ENCODE data around the gene SSH2.
"Not testable (repeated sequence)": the region's sequence is repeated elsewhere in the genome, so short reads cannot be mapped to it uniquely, and the experiment has no call there.

Gene SSH2

GRCh38 chr17:29740017-29740416, 190.0 kb downstream of the SSH2 start:
- DNase-seq (ENCODE audit: low read depth in 2 of 2), result no peak

- DNase-seq (ENCODE audit: low read depth in 2 of 2), result no peak
These were observed 195.4 kb downstream of the SSH2 start for GRCh38 chr17:29734640-29735039.

- DNase-seq (ENCODE audit: low read depth in 2 of 2), result no peak
These were observed 196.9 kb downstream of the SSH2 start for GRCh38 chr17:29733166-29733565.

- DNase-seq (ENCODE audit: low read depth in 2 of 2), result no peak
These were observed 197.4 kb downstream of the SSH2 start for GRCh38 chr17:29732613-29733012.

GRCh38 chr17:29732209-29732608, 197.8 kb downstream of the SSH2 start:
- DNase-seq (ENCODE audit: low read depth in 2 of 2), result no peak

- no peak for DNase-seq (ENCODE audit: low read depth in 2 of 2)
These were observed 198.5 kb downstream of the SSH2 start for GRCh38 chr17:29731589-29731929.

- DNase-seq (ENCODE audit: low read depth in 2 of 2), result no peak
These were observed 201.5 kb downstream of the SSH2 start for GRCh38 chr17:29728490-29728889.

GRCh38 chr17:29726715-29727252, 203.2 kb downstream of the SSH2 start:
- DNase-seq (ENCODE audit: low read depth in 2 of 2), result no peak

GRCh38 chr17:29725408-29725807, 204.6 kb downstream of the SSH2 start:
- not testable (repeated sequence) for DNase-seq (ENCODE audit: low read depth in 2 of 2)

GRCh38 chr17:29723278-29724047, 206.6 kb downstream of the SSH2 start:
- no peak for DNase-seq (ENCODE audit: low read depth in 2 of 2)

GRCh38 chr17:29722411-29723198, 207.4 kb downstream of the SSH2 start:
- no peak for DNase-seq (ENCODE audit: low read depth in 2 of 2)

GRCh38 chr17:29720551-29720950, 209.5 kb downstream of the SSH2 start:
- DNase-seq (ENCODE audit: low read depth in 2 of 2), result no peak

GRCh38 chr17:29719469-29719868, 210.6 kb downstream of the SSH2 start:
- DNase-seq (ENCODE audit: low read depth in 2 of 2), result no peak

GRCh38 chr17:29718446-29719039, 211.5 kb downstream of the SSH2 start:
- no peak for DNase-seq (ENCODE audit: low read depth in 2 of 2)

GRCh38 chr17:29717817-29718216, 212.2 kb downstream of the SSH2 start:
- no peak for DNase-seq (ENCODE audit: low read depth in 2 of 2)

GRCh38 chr17:29716566-29716965, 213.5 kb downstream of the SSH2 start:
- no peak for DNase-seq (ENCODE audit: low read depth in 2 of 2)

- DNase-seq (ENCODE audit: low read depth in 2 of 2), result no peak
These were observed 214.3 kb downstream of the SSH2 start for GRCh38 chr17:29715680-29716079.

GRCh38 chr17:29714146-29714545, 215.9 kb downstream of the SSH2 start:
- DNase-seq (ENCODE audit: low read depth in 2 of 2), result no peak

- no peak for DNase-seq (ENCODE audit: low read depth in 2 of 2)
These were observed 216.4 kb downstream of the SSH2 start for GRCh38 chr17:29713626-29714025.

GRCh38 chr17:29711588-29712385, 218.2 kb downstream of the SSH2 start:
- DNase-seq (ENCODE audit: low read depth in 2 of 2), result no peak

GRCh38 chr17:29710891-29711418, 219.1 kb downstream of the SSH2 start:
- no peak for DNase-seq (ENCODE audit: low read depth in 2 of 2)

- no peak for DNase-seq (ENCODE audit: low read depth in 2 of 2)
These were observed 219.5 kb downstream of the SSH2 start for GRCh38 chr17:29710520-29710884.

All from stimulated activated CD4-positive, alpha-beta T cell treated with anti-CD3 and anti-CD28 coated beads, Interleukin-15, amount 100 ng/mL, for 48 hours (primary cell).